Measurements from ENCODE around the gene MUC15.

MUC15 gene

GRCh38 chr11:26527685-26528084, 44.4 kb downstream of the MUC15 start:
- no peaks in the 10 kb centered on the region for H3K9me2 ChIP-seq (ENCODE audit: low read depth, low read length)
- no peaks in the 10 kb centered on the region for H3F3A ChIP-seq (ENCODE audit: insufficient read depth, low read length)
- no peak overlapping the region for H2AFZ ChIP-seq (ENCODE audit: low read length)
- no peaks in the 10 kb centered on the region for H3K36me3 ChIP-seq (ENCODE audit: insufficient read depth, low read length)
- H3K4me2 ChIP-seq (ENCODE audit: low read length): no peak overlapping the region
- H3K27me3 ChIP-seq (ENCODE audit: insufficient read depth, low read length): no peaks in the 10 kb centered on the region
- no peaks in the 10 kb centered on the region for H3K79me2 ChIP-seq (ENCODE audit: insufficient read depth, low read length)
- H3K9ac ChIP-seq (ENCODE audit: low read length): no peak overlapping the region
- no peaks in the 10 kb centered on the region for H3K9me3 ChIP-seq (ENCODE audit: low read length)
- TF ChIP-seq, protein P1, sequence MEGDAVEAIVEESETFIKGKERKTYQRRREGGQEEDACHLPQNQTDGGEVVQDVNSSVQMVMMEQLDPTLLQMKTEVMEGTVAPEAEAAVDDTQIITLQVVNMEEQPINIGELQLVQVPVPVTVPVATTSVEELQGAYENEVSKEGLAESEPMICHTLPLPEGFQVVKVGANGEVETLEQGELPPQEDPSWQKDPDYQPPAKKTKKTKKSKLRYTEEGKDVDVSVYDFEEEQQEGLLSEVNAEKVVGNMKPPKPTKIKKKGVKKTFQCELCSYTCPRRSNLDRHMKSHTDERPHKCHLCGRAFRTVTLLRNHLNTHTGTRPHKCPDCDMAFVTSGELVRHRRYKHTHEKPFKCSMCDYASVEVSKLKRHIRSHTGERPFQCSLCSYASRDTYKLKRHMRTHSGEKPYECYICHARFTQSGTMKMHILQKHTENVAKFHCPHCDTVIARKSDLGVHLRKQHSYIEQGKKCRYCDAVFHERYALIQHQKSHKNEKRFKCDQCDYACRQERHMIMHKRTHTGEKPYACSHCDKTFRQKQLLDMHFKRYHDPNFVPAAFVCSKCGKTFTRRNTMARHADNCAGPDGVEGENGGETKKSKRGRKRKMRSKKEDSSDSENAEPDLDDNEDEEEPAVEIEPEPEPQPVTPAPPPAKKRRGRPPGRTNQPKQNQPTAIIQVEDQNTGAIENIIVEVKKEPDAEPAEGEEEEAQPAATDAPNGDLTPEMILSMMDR (IDR thresholded peaks at IDR 0.05; ENCODE audit: low read length): no peak
- no peak for TF ChIP-seq EZH2 (IDR thresholded peaks at IDR 0.05; ENCODE audit: borderline replicate concordance, low read length)
- no peak overlapping the region for H3K27ac ChIP-seq (ENCODE audit: low read depth, low read length, poor library complexity, severe bottlenecking)
- H3K4me1 ChIP-seq (ENCODE audit: insufficient read depth, low read length, severe bottlenecking): no peaks in the 10 kb centered on the region
- H4K20me1 ChIP-seq (ENCODE audit: insufficient read depth, low read length): no peaks in the 10 kb centered on the region
- H3K4me3 ChIP-seq (ENCODE audit: low read depth, low read length, poor library complexity, severe bottlenecking): no peak overlapping the region

GRCh38 chr11:26522912-26523610, 49.0 kb downstream of the MUC15 start:
- H3K9ac ChIP-seq (ENCODE audit: low read length): no peak overlapping the region
- no peaks in the 10 kb centered on the region for H3K9me2 ChIP-seq (ENCODE audit: low read depth, low read length)
- H2AFZ ChIP-seq (ENCODE audit: low read length): no peak overlapping the region
- H3K4me1 ChIP-seq (ENCODE audit: insufficient read depth, low read length, severe bottlenecking): no peaks in the 10 kb centered on the region
- TF ChIP-seq, protein P1 (IDR thresholded peaks at IDR 0.05; ENCODE audit: low read length): peak; percentile 47; the same call in 1 of the 2 replicates
- TF ChIP-seq EZH2 (IDR thresholded peaks at IDR 0.05; ENCODE audit: borderline replicate concordance, low read length): no peak
- H4K20me1 ChIP-seq (ENCODE audit: insufficient read depth, low read length): no peaks in the 10 kb centered on the region
- no peak overlapping the region for H3K27ac ChIP-seq (ENCODE audit: low read depth, low read length, poor library complexity, severe bottlenecking)
- no peaks in the 10 kb centered on the region for H3K27me3 ChIP-seq (ENCODE audit: insufficient read depth, low read length)
- no peaks in the 10 kb centered on the region for H3K9me3 ChIP-seq (ENCODE audit: low read length)
- no peak overlapping the region for H3K4me2 ChIP-seq (ENCODE audit: low read length)
- no peaks in the 10 kb centered on the region for H3F3A ChIP-seq (ENCODE audit: insufficient read depth, low read length)
- H3K4me3 ChIP-seq (ENCODE audit: low read depth, low read length, poor library complexity, severe bottlenecking): no peak overlapping the region
- H3K79me2 ChIP-seq (ENCODE audit: insufficient read depth, low read length): no peaks in the 10 kb centered on the region
- no peaks in the 10 kb centered on the region for H3K36me3 ChIP-seq (ENCODE audit: insufficient read depth, low read length)

DNA sequence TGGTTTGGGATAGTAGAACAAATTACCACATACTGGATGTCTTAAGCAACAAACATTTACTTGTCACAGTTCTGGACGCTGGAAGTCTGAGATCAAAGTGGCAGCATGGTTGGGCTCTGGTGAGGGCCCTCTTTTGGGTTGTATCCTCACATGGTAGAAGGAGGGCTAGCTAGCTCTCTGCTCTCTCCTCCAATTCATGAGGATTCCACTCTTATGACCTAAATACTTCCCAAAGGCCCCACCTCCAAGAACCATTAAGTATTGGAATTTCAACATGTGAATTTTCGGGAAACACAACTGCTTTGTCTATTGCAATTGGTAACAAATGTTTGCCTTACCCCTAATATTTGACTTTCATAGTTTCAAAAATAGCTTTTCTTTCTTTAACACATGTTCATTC, 52.6 kb downstream of the MUC15 start:
- H3K27me3 ChIP-seq (ENCODE audit: insufficient read depth, low read length): no peaks in the 10 kb centered on the region
- H3K36me3 ChIP-seq (ENCODE audit: insufficient read depth, low read length): no peaks in the 10 kb centered on the region
- no peak overlapping the region for H2AFZ ChIP-seq (ENCODE audit: low read length)
- no peaks in the 10 kb centered on the region for H3F3A ChIP-seq (ENCODE audit: insufficient read depth, low read length)
- no peaks in the 10 kb centered on the region for H3K79me2 ChIP-seq (ENCODE audit: insufficient read depth, low read length)
- H4K20me1 ChIP-seq (ENCODE audit: insufficient read depth, low read length): no peaks in the 10 kb centered on the region
- no peak overlapping the region for H3K4me3 ChIP-seq (ENCODE audit: low read depth, low read length, poor library complexity, severe bottlenecking)
- H3K9me2 ChIP-seq (ENCODE audit: low read depth, low read length): no peaks in the 10 kb centered on the region
- TF ChIP-seq, protein P1 (IDR thresholded peaks at IDR 0.05; ENCODE audit: low read length): no peak
- no peak for TF ChIP-seq EZH2 (IDR thresholded peaks at IDR 0.05; ENCODE audit: borderline replicate concordance, low read length)
- H3K27ac ChIP-seq (ENCODE audit: low read depth, low read length, poor library complexity, severe bottlenecking): no peak overlapping the region
- H3K9me3 ChIP-seq (ENCODE audit: low read length): no peaks in the 10 kb centered on the region
- H3K4me2 ChIP-seq (ENCODE audit: low read length): no peak overlapping the region
- H3K9ac ChIP-seq (ENCODE audit: low read length): no peak overlapping the region
- H3K4me1 ChIP-seq (ENCODE audit: insufficient read depth, low read length, severe bottlenecking): no peaks in the 10 kb centered on the region
